Sigmoid colon (tissue), 3 donors: ENCODE results near the gene ANKRD6.
A peak's percentile ranks its signal among the peaks of the same experiment; 100 is the strongest.

ENCODE experiments used
- CTCF ChIP-seq, 4 experiments: fragments of 450-650 bp in 3 of 4; fragments of 200-600 bp in 1 of 4; IDR thresholded peaks; one replicate each; pipeline ENCODE4 v1.5.1; 2016 to 2019; ENCODE audit warnings: antibody characterized with exemption in 4 of 4, mild to moderate bottlenecking in 3 of 4, moderate library complexity in 2 of 4
- POLR2A ChIP-seq, 2 donors: fragments of 450-650 bp; IDR thresholded peaks; one replicate each; pipeline ENCODE4 v1.6.1; 2016; ENCODE audit warnings: antibody characterized with exemption in 2 of 2, mild to moderate bottlenecking in 2 of 2, moderate library complexity in 2 of 2

GRCh38 chr6:89432875-89433251 lies at the start of gene ANKRD6:
- TF ChIP-seq CTCF (IDR thresholded peaks at IDR 0.05) (peak; percentile 44 to 85 (median 64)), POLR2A (IDR thresholded peaks at IDR 0.05) (no peak)
